Neural cell (in vitro differentiated cells): Measurements from ENCODE around the gene PTPRN2.

Experiments
- CTCF ChIP-seq: fragments of 450-650 bp; IDR thresholded peaks from 2 replicates; pipeline ENCODE4 v1.5.1; 2014; ENCODE audit warnings: antibody characterized with exemption, mild to moderate bottlenecking, moderate library complexity; ENCODE audit not compliant: poor library complexity, severe bottlenecking
- EP300 ChIP-seq: fragments of 450-650 bp; conservative IDR thresholded peaks from 2 replicates; pipeline ENCODE4 v1.6.1; 2014; ENCODE audit warnings: antibody characterized with exemption, mild to moderate bottlenecking, moderate library complexity; ENCODE audit not compliant: poor library complexity, severe bottlenecking
- EZH2 ChIP-seq: fragments of 200-600, 300-800 bp; shearing (Covaris generic), sonication (generic); IDR thresholded peaks from 2 replicates; pipeline ENCODE4 v1.6.1; 2014; ENCODE audit warnings: antibody characterized with exemption, low read length, borderline replicate concordance, mild to moderate bottlenecking; ENCODE audit not compliant: insufficient read depth, poor library complexity, severe bottlenecking
- POLR2AphosphoS5 ChIP-seq: IDR thresholded peaks from 2 replicates; pipeline ENCODE4 v1.6.1; 2012
- SMC3 ChIP-seq: fragments of 450-650 bp; conservative IDR thresholded peaks from 2 replicates; pipeline ENCODE4 v1.6.1; 2014; ENCODE audit warnings: antibody characterized with exemption, mild to moderate bottlenecking, moderate library complexity; ENCODE audit not compliant: poor library complexity

GRCh38 chr7:157984423-157985163 lies 603.0 kb downstream of the PTPRN2 start:
- TF ChIP-seq SMC3 = no peak
- no peak for TF ChIP-seq CTCF
- no peak for TF ChIP-seq POLR2AphosphoS5
- no peak for TF ChIP-seq EZH2
- TF ChIP-seq EP300 = no peak
